NT2/D1 (cell line): ENCODE data around the gene SIM2.

ENCODE experiments used
- DNase-seq: peaks from one replicate; pipeline ENCODE4 v3.0.0-alpha.2; 2011; ENCODE audit warnings: low read depth, low spot score
- H3K27me3 ChIP-seq: 2 replicates; pipeline ENCODE4 v1.6.0; 2011; ENCODE audit warnings: mild to moderate bottlenecking; ENCODE audit not compliant: insufficient read length, insufficient read depth
- H3K36me3 ChIP-seq: 2 replicates; pipeline ENCODE4 v1.6.1; 2011; ENCODE audit warnings: mild to moderate bottlenecking, low read length, mixed read lengths; ENCODE audit not compliant: insufficient read depth, insufficient read length
- H3K4me1 ChIP-seq: 2 replicates; pipeline ENCODE4 v1.5.1; 2011; ENCODE audit not compliant: insufficient read depth, insufficient read length
- H3K4me3 ChIP-seq: 2 replicates; pipeline ENCODE4 v1.5.1; 2011; ENCODE audit warnings: low read depth; ENCODE audit not compliant: insufficient read length
- H3K9ac ChIP-seq: 2 replicates; pipeline ENCODE4 v1.6.0; 2011; ENCODE audit warnings: low read depth; ENCODE audit not compliant: insufficient read length
- H3K9me3 ChIP-seq: 2 replicates; pipeline ENCODE4 v1.5.1; 2011; ENCODE audit warnings: mild to moderate bottlenecking, low read length; ENCODE audit not compliant: insufficient read depth
- SUZ12 ChIP-seq: IDR thresholded peaks from 2 replicates; pipeline ENCODE4 v1.6.1; 2011; ENCODE audit not compliant: insufficient read length, insufficient read depth; ENCODE audit errors: extremely low read depth
- YY1 ChIP-seq: IDR thresholded peaks from 2 replicates; pipeline ENCODE4 v1.6.1; 2011; ENCODE audit not compliant: insufficient read length, insufficient read depth
- ZNF274 ChIP-seq: IDR thresholded peaks from 2 replicates; pipeline ENCODE4 v1.6.1; 2011; ENCODE audit warnings: mild to moderate bottlenecking, low read depth, low read length

The SIM2 gene

DNA sequence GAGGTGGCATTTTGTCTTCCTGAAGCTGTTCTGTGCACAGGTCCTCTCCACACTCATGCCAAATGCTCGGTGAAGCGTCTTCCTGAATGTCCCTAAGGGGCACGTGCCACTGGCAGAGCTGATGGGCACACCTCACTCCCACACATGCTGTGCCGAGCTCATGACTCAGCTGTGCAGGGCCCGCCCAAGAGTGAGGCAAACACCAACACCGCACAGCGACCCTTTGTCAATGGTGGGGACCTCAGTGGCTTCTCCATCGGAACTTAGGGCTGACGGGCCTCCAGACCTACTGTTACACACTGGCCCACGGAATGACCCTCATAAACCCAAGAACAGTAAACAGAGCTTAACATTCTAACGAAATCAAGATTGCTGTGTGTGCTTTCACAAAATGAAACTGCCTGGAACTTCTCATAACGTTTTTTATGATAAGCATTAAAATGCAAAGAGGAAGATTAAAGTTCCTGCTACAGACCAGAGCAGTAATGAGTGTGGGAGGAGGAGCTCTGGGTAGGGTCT is 89.3 kb downstream of the SIM2 start:
- Histone ChIP-seq H3K4me1 (peaks cover 19% of the 10 kb centered on the region), H3K9ac (no peak overlapping the region), H3K36me3 (no peaks in the 10 kb centered on the region), H3K27me3 (no peaks in the 10 kb centered on the region), H3K4me3 (no peak overlapping the region), H3K9me3 (no peaks in the 10 kb centered on the region)
- TF ChIP-seq SUZ12 = no peak
- TF ChIP-seq ZNF274 = no peak
- no peak for TF ChIP-seq YY1
- DNase-seq = no peak

DNA sequence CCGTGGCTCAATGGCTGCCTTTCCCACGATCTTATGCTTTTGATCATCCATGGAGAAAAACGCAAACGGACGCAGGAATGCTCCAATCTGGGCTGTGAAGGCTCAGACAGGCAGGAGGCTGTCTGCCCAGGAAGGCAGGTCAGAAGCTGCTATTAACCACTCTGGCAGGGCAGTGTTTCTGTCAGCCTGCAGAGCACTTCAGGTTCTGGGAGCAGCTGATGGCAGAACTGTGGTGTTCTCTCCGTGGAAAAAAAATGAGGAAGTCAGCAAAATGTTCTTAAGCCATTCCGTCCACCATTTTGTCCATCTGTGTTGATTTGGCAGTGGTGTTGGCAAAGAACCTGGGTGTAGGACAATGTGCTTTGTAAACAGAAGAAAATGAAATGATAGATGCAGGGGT is 91.7 kb downstream of the SIM2 start:
- DNase-seq = no peak
- Histone ChIP-seq H3K4me3 (no peak overlapping the region), H3K9me3 (0 out of 2 replicates have a peak, but pooled peaks cover 1% of the 10 kb centered on the region), H3K27me3 (no peaks in the 10 kb centered on the region), H3K4me1 (peaks cover 19% of the 10 kb centered on the region), H3K36me3 (no peaks in the 10 kb centered on the region), H3K9ac (no peak overlapping the region)
- TF ChIP-seq SUZ12 (no peak), YY1 (no peak), ZNF274 (no peak)

DNA sequence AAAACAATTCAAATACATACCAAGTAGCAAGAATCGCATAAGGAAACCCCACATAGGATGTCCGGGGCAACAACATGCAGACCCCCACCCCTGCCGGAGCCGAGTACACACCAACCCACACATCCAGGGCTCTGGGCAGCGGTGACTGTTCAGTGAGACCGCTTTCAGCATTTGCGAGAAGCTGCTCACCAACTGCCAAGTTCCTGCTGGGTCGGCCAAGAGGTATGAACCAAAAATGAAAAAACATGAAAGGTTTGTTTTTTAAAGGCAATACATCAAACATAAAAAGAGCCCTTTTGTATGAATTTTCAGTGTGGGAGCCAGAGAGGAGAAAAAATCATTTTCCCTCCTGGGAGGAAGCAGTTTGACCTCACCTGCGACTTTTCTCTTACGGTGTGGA is 92.3 kb downstream of the SIM2 start:
- Histone ChIP-seq H3K9me3 (peaks cover 7% of the 10 kb centered on the region; the same call in 1 of the 2 replicates), H3K36me3 (no peaks in the 10 kb centered on the region), H3K4me1 (peaks cover 19% of the 10 kb centered on the region), H3K9ac (no peak overlapping the region), H3K27me3 (no peaks in the 10 kb centered on the region), H3K4me3 (no peak overlapping the region)
- DNase-seq = no peak
- TF ChIP-seq SUZ12 (no peak), YY1 (no peak), ZNF274 (no peak)

DNA sequence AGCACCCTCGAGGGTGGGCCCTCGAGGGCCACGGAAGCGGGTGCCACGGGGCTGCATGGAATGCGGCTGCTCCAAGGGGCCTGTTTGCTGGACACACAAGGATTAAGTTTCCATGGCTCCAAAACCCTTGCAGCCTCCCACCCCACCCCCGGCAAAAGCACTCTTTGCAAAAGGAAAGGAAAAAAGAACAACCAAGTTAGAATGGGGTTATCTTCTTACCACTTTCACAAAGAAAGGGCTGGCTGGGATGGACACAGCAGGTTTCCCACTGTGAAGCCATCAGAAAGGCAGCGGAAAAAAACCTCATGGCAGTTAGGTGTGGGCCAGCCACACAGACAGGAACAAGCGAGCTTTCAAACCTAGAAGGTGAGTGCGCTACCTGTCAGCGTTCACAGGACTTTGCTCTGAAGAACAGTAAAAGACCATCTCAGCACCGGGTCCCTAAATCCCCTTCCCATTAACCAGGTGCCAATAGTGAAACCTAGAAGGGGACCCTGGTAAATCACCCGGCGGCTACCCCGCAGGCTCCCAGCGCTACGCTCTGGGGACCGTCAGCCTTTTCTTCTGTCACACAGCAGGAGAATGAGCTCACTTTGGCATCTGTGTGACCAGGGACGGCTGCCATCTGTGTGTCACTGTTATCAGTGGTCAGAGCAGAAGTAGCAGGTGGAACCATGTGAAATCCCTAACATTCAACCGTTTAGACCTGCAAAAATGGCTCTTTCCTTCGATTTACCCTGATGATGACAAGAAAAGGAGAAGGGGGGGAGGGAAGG is 93.0 kb downstream of the SIM2 start:
- no peak for TF ChIP-seq ZNF274

DNA sequence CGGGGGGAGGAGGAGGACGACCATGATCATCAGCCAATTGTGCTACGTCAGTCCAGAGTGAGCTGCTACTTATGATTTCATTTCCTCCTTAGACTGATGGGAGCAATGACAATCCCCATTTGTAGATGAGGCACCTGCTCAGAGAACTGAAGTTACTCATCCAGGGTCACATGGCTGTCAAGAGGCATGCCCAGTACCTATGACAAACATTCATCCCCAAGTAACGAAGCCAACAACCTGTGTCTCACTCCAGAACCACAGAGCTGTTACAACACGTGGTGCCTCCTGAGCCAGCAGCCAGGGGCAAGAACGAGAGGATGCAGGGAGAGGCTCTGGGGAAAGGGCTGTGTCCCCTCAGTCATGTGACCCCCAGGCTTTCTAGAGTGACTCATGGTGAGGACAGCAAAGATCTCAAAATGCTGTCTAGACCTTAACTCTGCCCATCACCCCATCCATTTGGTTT is 93.6 kb downstream of the SIM2 start:
- DNase-seq = no peak
- Histone ChIP-seq H3K27me3 (no peaks in the 10 kb centered on the region), H3K4me3 (no peak overlapping the region)

More for the DNA sequence above, 93.0 kb downstream of the SIM2 start:
- Histone ChIP-seq H3K4me3 (no peak overlapping the region), H3K9ac (no peak overlapping the region), H3K36me3 (no peaks in the 10 kb centered on the region), H3K27me3 (no peaks in the 10 kb centered on the region), H3K4me1 (peaks cover 19% of the 10 kb centered on the region), H3K9me3 (peaks cover 11% of the 10 kb centered on the region; the same call in 1 of the 2 replicates)
- peak; percentile 18 for DNase-seq

DNA sequence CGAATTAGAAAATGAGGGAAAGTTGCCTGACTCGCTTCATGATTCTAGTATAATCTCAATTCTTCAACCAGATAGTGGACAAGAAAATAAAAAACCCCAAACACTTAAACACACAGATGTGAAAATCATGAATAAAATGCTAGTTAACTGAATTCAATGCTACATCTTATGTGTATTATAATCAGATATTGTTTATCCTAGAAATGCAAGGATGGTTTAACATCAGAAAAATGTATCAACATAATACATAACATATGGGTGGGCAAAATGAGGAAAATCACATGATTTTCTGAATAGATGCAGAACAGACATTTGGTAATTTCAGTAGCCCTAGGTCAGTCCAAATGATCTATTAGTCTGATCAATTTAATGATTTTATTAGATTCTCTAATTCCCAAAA is 97.2 kb downstream of the SIM2 start:
- Histone ChIP-seq H3K9me3 (peaks cover 33% of the 10 kb centered on the region), H3K4me1 (peaks cover 13% of the 10 kb centered on the region), H3K27me3 (no peaks in the 10 kb centered on the region), H3K9ac (no peak overlapping the region), H3K36me3 (no peaks in the 10 kb centered on the region), H3K4me3 (no peak overlapping the region)
- TF ChIP-seq YY1 (no peak), SUZ12 (no peak), ZNF274 (no peak)
- DNase-seq = no peak

More for the DNA sequence above, 93.6 kb downstream of the SIM2 start:
- Histone ChIP-seq H3K9ac (no peak overlapping the region), H3K4me1 (peaks cover 19% of the 10 kb centered on the region), H3K36me3 (no peaks in the 10 kb centered on the region), H3K9me3 (peaks cover 12% of the 10 kb centered on the region; the same call in 1 of the 2 replicates)
- TF ChIP-seq YY1 (no peak), SUZ12 (no peak), ZNF274 (no peak)

DNA sequence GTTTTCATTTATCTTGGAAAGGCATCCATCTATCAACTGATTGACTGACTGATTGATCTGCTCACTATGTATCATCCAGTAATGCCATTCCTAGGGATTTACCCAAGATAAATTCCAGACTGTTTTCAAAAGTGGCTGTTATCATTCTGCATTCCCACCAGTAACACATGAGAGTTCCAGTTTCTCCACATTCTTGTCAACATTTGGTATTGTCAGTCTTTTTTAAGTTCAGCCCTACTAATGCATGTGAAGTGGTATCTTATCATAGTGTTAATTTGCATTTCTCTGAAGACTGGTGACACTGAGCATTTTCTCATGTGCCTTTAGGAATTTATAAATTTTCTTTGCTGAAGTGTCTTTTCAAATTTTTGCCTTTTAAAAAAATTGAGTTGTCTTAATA is 99.6 kb downstream of the SIM2 start:
- TF ChIP-seq YY1 (no peak), ZNF274 (no peak)
- DNase-seq = no peak

More for the DNA sequence above, 99.6 kb downstream of the SIM2 start:
- Histone ChIP-seq H3K4me3 (no peak overlapping the region), H3K4me1 (no peaks in the 10 kb centered on the region), H3K9ac (no peak overlapping the region), H3K9me3 (peaks cover 33% of the 10 kb centered on the region), H3K27me3 (no peaks in the 10 kb centered on the region), H3K36me3 (no peaks in the 10 kb centered on the region)
